Frontal cortex (tissue), 4 donors: ENCODE measurements around the gene FBH1. TPM values are rescaled to one million over a fixed set of nuclear protein-coding genes. Genes with fewer than 3 reads are reported as not detected.
"Not testable (repeated sequence)": the region's sequence is repeated elsewhere in the genome, so short reads cannot be mapped to it uniquely, and the experiment has no call there.

ENCODE experiments used
- DNase-seq, 2 donors: peaks; one replicate each; pipeline ENCODE4 v3.0.0; 2012; ENCODE audit warnings: low spot score in 2 of 2
- FAIRE-seq: peaks from 2 replicates; lab custom pipeline; 2012; peaks lifted over from hg19 to GRCh38; lab: Jason Lieb, UNC
- total RNA-seq: library from RNA; depleted of rRNA; stranded (reverse); fragments of >200 nt; gene quantifications from one replicate; pipeline ENCODE4 v1.2.3, GENCODE V29; 2014
- donor health status: control.
- donor health status: control.
- donor health status: control.

FBH1 gene
- total RNA-seq, 1 donor from 2014 or later, result 35.1 TPM

GRCh38 chr10:5933909-5934546 is 44.0 kb downstream of the FBH1 start:
- FAIRE-seq, result no peak
- no peak for DNase-seq

GRCh38 chr10:5935628-5936027 is 45.6 kb downstream of the FBH1 start:
- no peak for DNase-seq
- FAIRE-seq, result no peak

- FAIRE-seq (no peak), DNase-seq (no peak)
Measured at GRCh38 chr10:5937016-5937415, 47.0 kb downstream of the FBH1 start.

- FAIRE-seq, result no peak
- no peak for DNase-seq
Measured at GRCh38 chr10:5938291-5938690, 48.2 kb downstream of the FBH1 start.

GRCh38 chr10:5940807-5941218 is 50.8 kb downstream of the FBH1 start:
- DNase-seq (no peak), FAIRE-seq (no peak)

- FAIRE-seq (no peak), DNase-seq (no peak)
Measured at GRCh38 chr10:5941579-5941978, 51.5 kb downstream of the FBH1 start.

GRCh38 chr10:5942001-5942400 is 52.0 kb downstream of the FBH1 start:
- DNase-seq (no peak), FAIRE-seq (no peak)

- FAIRE-seq, result no peak
- DNase-seq, result no peak
Measured at GRCh38 chr10:5942474-5942873, 52.4 kb downstream of the FBH1 start.

GRCh38 chr10:5943536-5943935 is 53.5 kb downstream of the FBH1 start:
- FAIRE-seq (no peak), DNase-seq (no peak)

- FAIRE-seq (no peak), DNase-seq (peak; percentile 36 to 72)
Measured at GRCh38 chr10:5944389-5945189, 54.5 kb downstream of the FBH1 start.

GRCh38 chr10:5945190-5945509 is 55.1 kb downstream of the FBH1 start:
- FAIRE-seq (no peak), DNase-seq (no peak)

GRCh38 chr10:5945561-5946418 is 55.7 kb downstream of the FBH1 start:
- FAIRE-seq (no peak), DNase-seq (no peak)

GRCh38 chr10:5946419-5946775 is 56.4 kb downstream of the FBH1 start:
- FAIRE-seq, result not testable (repeated sequence)

GRCh38 chr10:5946786-5947185 is 56.7 kb downstream of the FBH1 start:
- DNase-seq, result no peak
- FAIRE-seq, result no peak

More at GRCh38 chr10:5946419-5946775, 56.4 kb downstream of the FBH1 start:
- DNase-seq, result not testable (repeated sequence)

- FAIRE-seq (no peak), DNase-seq (no peak)
Measured at GRCh38 chr10:5947471-5948207, 57.6 kb downstream of the FBH1 start.

- no peak for FAIRE-seq
- DNase-seq, result no peak
Measured at GRCh38 chr10:5948208-5948585, 58.2 kb downstream of the FBH1 start.

GRCh38 chr10:5949009-5949759 is 59.1 kb downstream of the FBH1 start:
- DNase-seq, result peak; percentile 47 to 74
- no peak for FAIRE-seq

GRCh38 chr10:5951167-5951711 is 61.2 kb downstream of the FBH1 start:
- no peak for FAIRE-seq
- no peak for DNase-seq

- DNase-seq (no peak), FAIRE-seq (no peak)
Measured at GRCh38 chr10:5951721-5952407, 61.8 kb downstream of the FBH1 start.
